Right lobe of liver (tissue), 4 donors: ENCODE results near the gene NTNG2.

Experiments used
- CTCF ChIP-seq, 4 donors: fragments of 200-600 bp in 3 of 4; fragments of 450-650 bp in 1 of 4; IDR thresholded peaks; one replicate each; pipeline versions ENCODE4 v1.5.1 to v1.8.0; 2016 to 2022; ENCODE audit warnings: antibody characterized with exemption in 4 of 4, mild to moderate bottlenecking in 2 of 4
- POLR2A ChIP-seq: fragments of 450-650 bp; IDR thresholded peaks from one replicate; pipeline ENCODE4 v1.6.1; 2017; ENCODE audit warnings: antibody characterized with exemption, mild to moderate bottlenecking
- donor health status: DM: no; HTN: no; CAD: no.
- donor health status: DM: no; HTN: no; CAD: no.
- donor health status: DM: no; HTN: yes; CAD: no.

- TF ChIP-seq CTCF (IDR thresholded peaks at IDR 0.05) (no peak), POLR2A (no peak)
Observed at GRCh38 chr9:132224645-132225044, 62.8 kb downstream of the NTNG2 start.
